Measurements from ENCODE around the gene TBXAS1.

- TF ChIP-seq CTCF (conservative IDR thresholded peaks at IDR 0.05) (no peak), EZH2 (IDR thresholded peaks at IDR 0.05; ENCODE audit: low read depth) (no peak)
Observed at GRCh38 chr7:139989366-139990141, 160.5 kb downstream of the TBXAS1 start.
